ENCODE data around the gene EIF6. TPM values are rescaled to one million over a fixed set of nuclear protein-coding genes. Genes with fewer than 3 reads are reported as not detected.

The EIF6 gene
- total RNA-seq, 2 experiments from 2014 or later: 106 to 113 TPM

DNA sequence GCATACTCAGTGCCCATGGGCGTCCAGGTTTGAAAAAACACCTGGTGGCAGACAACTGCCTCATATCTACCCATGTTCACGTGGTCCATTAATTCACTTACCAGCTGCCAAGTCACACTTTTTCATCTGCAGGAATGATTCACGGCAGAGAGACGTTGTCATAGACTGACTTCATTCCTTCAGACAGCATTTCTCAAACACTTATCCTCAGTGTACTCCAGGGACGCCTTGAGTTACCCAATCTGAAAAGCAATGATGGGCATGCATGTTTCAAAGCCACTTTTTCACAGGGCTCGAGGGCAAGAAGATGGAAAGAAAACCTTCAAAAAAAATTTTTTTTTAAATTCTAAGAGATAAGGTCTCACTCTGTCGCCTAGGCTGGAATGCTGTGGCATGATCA lies 12.7 kb downstream of the EIF6 start:
- TF ChIP-seq, protein P1, sequence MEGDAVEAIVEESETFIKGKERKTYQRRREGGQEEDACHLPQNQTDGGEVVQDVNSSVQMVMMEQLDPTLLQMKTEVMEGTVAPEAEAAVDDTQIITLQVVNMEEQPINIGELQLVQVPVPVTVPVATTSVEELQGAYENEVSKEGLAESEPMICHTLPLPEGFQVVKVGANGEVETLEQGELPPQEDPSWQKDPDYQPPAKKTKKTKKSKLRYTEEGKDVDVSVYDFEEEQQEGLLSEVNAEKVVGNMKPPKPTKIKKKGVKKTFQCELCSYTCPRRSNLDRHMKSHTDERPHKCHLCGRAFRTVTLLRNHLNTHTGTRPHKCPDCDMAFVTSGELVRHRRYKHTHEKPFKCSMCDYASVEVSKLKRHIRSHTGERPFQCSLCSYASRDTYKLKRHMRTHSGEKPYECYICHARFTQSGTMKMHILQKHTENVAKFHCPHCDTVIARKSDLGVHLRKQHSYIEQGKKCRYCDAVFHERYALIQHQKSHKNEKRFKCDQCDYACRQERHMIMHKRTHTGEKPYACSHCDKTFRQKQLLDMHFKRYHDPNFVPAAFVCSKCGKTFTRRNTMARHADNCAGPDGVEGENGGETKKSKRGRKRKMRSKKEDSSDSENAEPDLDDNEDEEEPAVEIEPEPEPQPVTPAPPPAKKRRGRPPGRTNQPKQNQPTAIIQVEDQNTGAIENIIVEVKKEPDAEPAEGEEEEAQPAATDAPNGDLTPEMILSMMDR (conservative IDR thresholded peaks at IDR 0.05; ENCODE audit: low read length): no peak
- TF ChIP-seq EZH2phosphoT487 (IDR thresholded peaks at IDR 0.05; ENCODE audit: borderline replicate concordance, low read depth, low read length): no peak
- Histone ChIP-seq H3K79me2 (ENCODE audit: insufficient read depth, low read depth, low read length) (peaks cover 5% of the 10 kb centered on the region; the same call in 1 of the 2 replicates), H3K4me2 (ENCODE audit: low read length) (no peak overlapping the region), H3K4me1 (ENCODE audit: insufficient read depth, low read length, poor library complexity, severe bottlenecking) (peaks cover 5% of the 10 kb centered on the region), H4K20me1 (ENCODE audit: insufficient read depth, low read length) (no peaks in the 10 kb centered on the region), H3K27ac (ENCODE audit: low read depth, low read length, poor library complexity, severe bottlenecking) (no peak overlapping the region), H3K9me3 (ENCODE audit: low read length) (no peaks in the 10 kb centered on the region), H3K4me3 (ENCODE audit: low read depth, low read length, poor library complexity, severe bottlenecking) (no peak overlapping the region), H2AFZ (ENCODE audit: low read length) (no peak overlapping the region), H3K36me3 (ENCODE audit: insufficient read depth, low read length) (peaks cover 11% of the 10 kb centered on the region; the same call in 1 of the 2 replicates), H3K9me2 (ENCODE audit: insufficient read depth, low read length) (no peaks in the 10 kb centered on the region)
- BruUV-seq (replicated peaks): no TSS peak
- POLR2A ChIA-PET: no interaction called here
- intact Hi-C loops (cut with micrococcal nuclease; ENCODE audit: unreplicated experiment): loop anchor here (10.0 kb wide), 1 partner anchor 397 kb away; the partner anchor contains the start of genes ACSS2 and GGT7
- CTCF ChIA-PET (ENCODE audit: unreplicated experiment): no interaction called here
- DNase-seq (ENCODE audit: low spot score): no peak

DNA sequence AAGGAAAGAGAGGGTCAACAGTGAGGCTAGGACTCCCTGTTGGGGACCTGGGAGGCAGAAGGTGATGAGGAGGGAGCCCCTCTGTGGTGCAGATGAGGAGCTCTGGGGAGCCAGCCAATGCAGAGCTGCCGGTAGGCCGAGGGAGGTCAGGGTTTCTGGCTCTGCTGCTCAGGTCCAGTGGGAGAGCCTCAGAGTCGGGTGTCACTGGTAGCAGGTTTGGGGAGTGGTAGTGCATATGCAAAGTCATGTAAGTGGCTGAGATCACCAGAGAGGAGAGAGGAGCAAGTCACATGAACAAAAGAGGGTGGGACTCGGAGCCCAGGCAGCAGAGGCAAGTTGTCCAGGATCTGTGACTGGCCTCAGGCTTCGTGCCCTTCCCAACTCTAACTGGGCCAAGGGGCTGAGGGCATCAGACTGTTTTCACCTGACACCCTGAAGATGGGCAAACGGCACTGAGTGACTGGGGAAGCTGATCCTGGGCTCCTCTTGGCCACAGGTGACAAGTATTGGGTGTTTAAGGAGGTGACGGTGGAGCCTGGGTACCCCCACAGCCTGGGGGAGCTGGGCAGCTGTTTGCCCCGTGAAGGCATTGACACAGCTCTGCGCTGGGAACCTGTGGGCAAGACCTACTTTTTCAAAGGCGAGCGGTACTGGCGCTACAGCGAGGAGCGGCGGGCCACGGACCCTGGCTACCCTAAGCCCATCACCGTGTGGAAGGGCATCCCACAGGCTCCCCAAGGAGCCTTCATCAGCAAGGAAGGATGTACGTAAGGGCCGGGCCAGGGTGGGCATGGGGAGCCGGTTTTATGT lies 13.3 kb downstream of the EIF6 start:
- DNase-seq (ENCODE audit: low spot score): no peak
- Histone ChIP-seq H2AFZ (ENCODE audit: low read length) (no peak overlapping the region), H3K79me2 (ENCODE audit: insufficient read depth, low read depth, low read length) (no peaks in the 10 kb centered on the region), H3K27ac (ENCODE audit: low read depth, low read length, poor library complexity, severe bottlenecking) (no peak overlapping the region), H4K20me1 (ENCODE audit: insufficient read depth, low read length) (no peaks in the 10 kb centered on the region), H3K4me1 (ENCODE audit: insufficient read depth, low read length, poor library complexity, severe bottlenecking) (no peaks in the 10 kb centered on the region), H3K36me3 (ENCODE audit: insufficient read depth, low read length) (peaks cover 4% of the 10 kb centered on the region; the same call in 1 of the 2 replicates), H3K4me3 (ENCODE audit: low read depth, low read length, poor library complexity, severe bottlenecking) (no peak overlapping the region), H3K9me2 (ENCODE audit: insufficient read depth, low read length) (no peaks in the 10 kb centered on the region), H3K4me2 (ENCODE audit: low read length) (no peak overlapping the region), H3K9me3 (ENCODE audit: low read length) (no peaks in the 10 kb centered on the region)
- ChIA-PET CTCF (ENCODE audit: unreplicated experiment) (interaction anchor here (0.7 kb wide), 1 partner anchor 13 kb away, joined by 4 read pairs; the partner anchor contains the start of gene EIF6), POLR2A (no interaction called here)
- BruUV-seq (replicated peaks): no TSS peak
- TF ChIP-seq, protein P1 (conservative IDR thresholded peaks at IDR 0.05; ENCODE audit: low read length): no peak
- no peak for TF ChIP-seq EZH2phosphoT487 (IDR thresholded peaks at IDR 0.05; ENCODE audit: borderline replicate concordance, low read depth, low read length)
- intact Hi-C loops (cut with micrococcal nuclease; ENCODE audit: unreplicated experiment): loop anchor here (10.0 kb wide), 1 partner anchor 396 kb away; the partner anchor contains the start of genes ACSS2 and GGT7
